PC-3 (cell line): ENCODE measurements around the gene PTGIS. TPM values are rescaled to one million over a fixed set of nuclear protein-coding genes. Genes with fewer than 3 reads are reported as not detected.

Experiments
- ATAC-seq: fragments of 200-7000 bp; cut with Tn5 transposase; 2 replicates; pipeline ENCODE4 v1.9.1; 2020; ENCODE audit warnings: mild to moderate bottlenecking, moderate library complexity
- BruUV-seq: library from RNA; stranded (reverse); fragments of 400-500 nt; replicated peaks from 2 replicates; lab custom pipeline; 2021; lab: Mats Ljungman, UMichigan
- CTCF ChIA-PET: fragments of 300-600 bp; sonication (Branson Sonifier 250); formaldehyde crosslinking; loops from one replicate; lab custom pipeline; 2022; ENCODE audit warnings: antibody characterized with exemption; lab: Charles Lee
- POLR2A ChIA-PET: fragments of 300-600 bp; sonication (Branson Sonifier 250); formaldehyde crosslinking; loops from one replicate; lab custom pipeline; 2022; ENCODE audit warnings: antibody characterized with exemption; ENCODE audit not compliant: unreplicated experiment; lab: Charles Lee
- DNase-seq: peaks from one replicate; pipeline ENCODE4 v3.0.0-alpha.2; 2015
- H2AFZ ChIP-seq: fragments of 300-600 bp; sonication (generic); 2 replicates; pipeline ENCODE4 v1.6.0; 2016; ENCODE audit warnings: antibody characterized with exemption, low read length
- H3F3A ChIP-seq: fragments of 300-600 bp; sonication (generic); one replicate; pipeline ENCODE4 v1.6.0; 2017; ENCODE audit warnings: antibody characterized with exemption, low read length, control low read depth, mild to moderate bottlenecking; ENCODE audit not compliant: unreplicated experiment
- H3K27ac ChIP-seq: fragments of 300-600 bp; sonication (generic); 2 replicates; pipeline ENCODE4 v1.5.1; 2016; ENCODE audit warnings: mild to moderate bottlenecking, low read length
- H3K27me3 ChIP-seq: fragments of 300-600 bp; sonication (generic); 2 replicates; pipeline ENCODE4 v1.6.1; 2016; ENCODE audit warnings: low read length, mixed read lengths
- H3K36me3 ChIP-seq: fragments of 300-600 bp; sonication (generic); 2 replicates; pipeline ENCODE4 v1.6.1; 2016; ENCODE audit warnings: low read depth, mixed run types, low read length, mixed read lengths
- H3K4me1 ChIP-seq: fragments of 300-600 bp; sonication (generic); 2 replicates; pipeline ENCODE4 v1.5.1; 2016; ENCODE audit warnings: low read length; ENCODE audit not compliant: insufficient read depth
- H3K4me2 ChIP-seq: fragments of 300-600 bp; sonication (generic); 2 replicates; pipeline ENCODE4 v1.6.0; 2016; ENCODE audit warnings: low read length
- H3K4me3 ChIP-seq: fragments of 300-600 bp; sonication (generic); 2 replicates; pipeline ENCODE4 v1.5.1; 2016; ENCODE audit warnings: mild to moderate bottlenecking, low read length, mixed read lengths
- H3K79me2 ChIP-seq: fragments of 300-600 bp; sonication (generic); 2 replicates; pipeline ENCODE4 v1.6.1; 2017; ENCODE audit warnings: low read length, mixed read lengths
- H3K9ac ChIP-seq: fragments of 300-600 bp; sonication (generic); 2 replicates; pipeline ENCODE4 v1.6.0; 2016; ENCODE audit warnings: mild to moderate bottlenecking, low read length
- H3K9me2 ChIP-seq: fragments of 300-600 bp; sonication (generic); replicated peaks from 2 replicates; pipeline ENCODE4 v1.6.1; 2016; ENCODE audit warnings: mixed run types, low read length, mixed read lengths
- H3K9me3 ChIP-seq: fragments of 300-600 bp; sonication (generic); 2 replicates; pipeline ENCODE4 v1.6.1; 2016; ENCODE audit warnings: low read length, mixed read lengths
- H4K20me1 ChIP-seq: fragments of 300-600 bp; sonication (generic); 2 replicates; pipeline ENCODE4 v1.6.1; 2016; ENCODE audit warnings: low read length, mixed read lengths
- EZH2 ChIP-seq: fragments of 300-600 bp; sonication (generic); IDR thresholded peaks from one replicate; pipeline ENCODE4 v1.6.1; 2017; ENCODE audit warnings: antibody characterized with exemption, mild to moderate bottlenecking, low read length; ENCODE audit not compliant: unreplicated experiment
- EZH2phosphoT487 ChIP-seq: fragments of 300-600 bp; sonication (generic); IDR thresholded peaks from 2 replicates; pipeline ENCODE4 v1.6.1; 2018; ENCODE audit warnings: mild to moderate bottlenecking, antibody characterized with exemption, low read length, borderline replicate concordance
- intact Hi-C: fragments of 100-400 bp; cut with micrococcal nuclease; formaldehyde crosslinking; loops from 2 replicates; pipeline ENCODE4 v1.9.0; 2023
- total RNA-seq: library from RNA; depleted of rRNA; stranded (reverse); fragments of >200 nt; gene quantifications from 2 replicates; pipeline ENCODE4 v1.2.3, GENCODE V29; 2014
- TF ChIP-seq, protein P1 (sequence below): fragments of 300-600 bp; sonication (generic); conservative IDR thresholded peaks from 2 replicates; pipeline ENCODE4 v1.5.1; 2017; ENCODE audit warnings: antibody characterized with exemption, low read depth, mild to moderate bottlenecking, low read length

The PTGIS gene
- total RNA-seq, 1 experiment from 2014 or later: 0.18 TPM

DNA sequence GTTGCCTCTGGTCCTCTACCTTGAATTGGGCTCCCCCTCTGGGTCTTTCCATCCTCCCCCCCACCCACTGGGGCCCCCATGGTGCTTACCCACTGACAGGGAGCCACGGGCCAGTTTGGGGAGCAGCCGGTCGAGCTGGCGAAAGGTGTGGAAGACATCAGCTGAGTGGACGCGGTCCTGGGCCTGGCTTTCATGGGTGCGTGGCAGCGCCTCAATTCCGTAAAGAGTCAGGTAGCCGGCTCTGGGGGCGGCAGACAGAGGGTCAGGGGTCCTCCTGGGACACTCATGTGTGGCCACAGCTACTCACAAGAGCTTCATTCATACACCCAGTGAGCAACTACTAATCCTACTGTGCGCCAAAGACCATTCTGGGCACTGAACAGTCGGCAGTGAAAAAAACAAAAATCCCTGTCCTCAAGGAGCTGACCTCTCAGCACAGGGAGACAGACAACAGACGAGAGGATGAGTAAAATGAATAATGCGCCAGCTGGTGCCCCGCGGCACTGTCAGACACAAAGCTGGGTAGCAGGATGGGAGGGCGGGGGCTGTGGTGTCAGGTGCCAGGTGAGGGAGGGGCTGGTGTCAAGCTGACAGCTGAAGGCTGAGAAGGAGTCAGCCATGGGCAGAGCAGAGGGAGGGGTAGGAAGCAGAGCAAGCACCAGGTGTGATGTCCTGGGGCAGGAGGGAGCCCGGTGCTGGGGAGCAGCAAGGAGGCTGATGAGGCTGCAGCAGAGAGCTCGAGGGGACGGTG, 28.3 kb downstream of the PTGIS start:
- H3K4me3 ChIP-seq: no peak overlapping the region
- no peaks in the 10 kb centered on the region for H3K27me3 ChIP-seq

GRCh38 chr20:49538950-49539349, 29.0 kb downstream of the PTGIS start:
- ChIA-PET POLR2A (no interaction called here), CTCF (interaction anchor here (0.5 kb wide), 1 partner anchor 219 kb away, joined by 10 read pairs; no protein-coding TSS in a partner anchor)
- BruUV-seq: no TSS peak
- ATAC-seq (no peak), DNase-seq (no peak)
- TF ChIP-seq EZH2phosphoT487 (no peak), EZH2 (no peak)
- Histone ChIP-seq H3K4me2 (no peak overlapping the region), H3K27me3 (no peaks in the 10 kb centered on the region), H3K9ac (no peak overlapping the region), H4K20me1 (no peaks in the 10 kb centered on the region), H3K36me3 (no peaks in the 10 kb centered on the region), H3K4me3 (no peak overlapping the region), H2AFZ (no peak overlapping the region), H3K4me1 (peaks cover 10% of the 10 kb centered on the region), H3K9me2 (no peaks in the 10 kb centered on the region), H3K9me3 (no peaks in the 10 kb centered on the region), H3K79me2 (no peaks in the 10 kb centered on the region), H3F3A (no peaks in the 10 kb centered on the region), H3K27ac (no peak overlapping the region)
- intact Hi-C loops: no loop called here

More for the DNA sequence above, 28.3 kb downstream of the PTGIS start:
- Histone ChIP-seq H2AFZ (no peak overlapping the region), H3F3A (no peaks in the 10 kb centered on the region), H4K20me1 (no peaks in the 10 kb centered on the region), H3K79me2 (no peaks in the 10 kb centered on the region), H3K36me3 (no peaks in the 10 kb centered on the region), H3K4me2 (no peak overlapping the region), H3K9me2 (no peaks in the 10 kb centered on the region), H3K9ac (no peak overlapping the region), H3K9me3 (no peaks in the 10 kb centered on the region), H3K4me1 (peaks cover 8% of the 10 kb centered on the region), H3K27ac (no peak overlapping the region)
- intact Hi-C loops: loop anchor here (5.0 kb wide), 1 partner anchor 308 kb away; no protein-coding TSS in a partner anchor
- ChIA-PET CTCF (interaction anchor here (0.5 kb wide), 1 partner anchor 218 kb away, joined by 10 read pairs; no protein-coding TSS in a partner anchor), POLR2A (no interaction called here)
- ATAC-seq (no peak), DNase-seq (no peak)
- TF ChIP-seq EZH2phosphoT487: no peak
- TF ChIP-seq, protein P1, sequence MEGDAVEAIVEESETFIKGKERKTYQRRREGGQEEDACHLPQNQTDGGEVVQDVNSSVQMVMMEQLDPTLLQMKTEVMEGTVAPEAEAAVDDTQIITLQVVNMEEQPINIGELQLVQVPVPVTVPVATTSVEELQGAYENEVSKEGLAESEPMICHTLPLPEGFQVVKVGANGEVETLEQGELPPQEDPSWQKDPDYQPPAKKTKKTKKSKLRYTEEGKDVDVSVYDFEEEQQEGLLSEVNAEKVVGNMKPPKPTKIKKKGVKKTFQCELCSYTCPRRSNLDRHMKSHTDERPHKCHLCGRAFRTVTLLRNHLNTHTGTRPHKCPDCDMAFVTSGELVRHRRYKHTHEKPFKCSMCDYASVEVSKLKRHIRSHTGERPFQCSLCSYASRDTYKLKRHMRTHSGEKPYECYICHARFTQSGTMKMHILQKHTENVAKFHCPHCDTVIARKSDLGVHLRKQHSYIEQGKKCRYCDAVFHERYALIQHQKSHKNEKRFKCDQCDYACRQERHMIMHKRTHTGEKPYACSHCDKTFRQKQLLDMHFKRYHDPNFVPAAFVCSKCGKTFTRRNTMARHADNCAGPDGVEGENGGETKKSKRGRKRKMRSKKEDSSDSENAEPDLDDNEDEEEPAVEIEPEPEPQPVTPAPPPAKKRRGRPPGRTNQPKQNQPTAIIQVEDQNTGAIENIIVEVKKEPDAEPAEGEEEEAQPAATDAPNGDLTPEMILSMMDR: no peak
- TF ChIP-seq EZH2: no peak
- BruUV-seq: no TSS peak

DNA sequence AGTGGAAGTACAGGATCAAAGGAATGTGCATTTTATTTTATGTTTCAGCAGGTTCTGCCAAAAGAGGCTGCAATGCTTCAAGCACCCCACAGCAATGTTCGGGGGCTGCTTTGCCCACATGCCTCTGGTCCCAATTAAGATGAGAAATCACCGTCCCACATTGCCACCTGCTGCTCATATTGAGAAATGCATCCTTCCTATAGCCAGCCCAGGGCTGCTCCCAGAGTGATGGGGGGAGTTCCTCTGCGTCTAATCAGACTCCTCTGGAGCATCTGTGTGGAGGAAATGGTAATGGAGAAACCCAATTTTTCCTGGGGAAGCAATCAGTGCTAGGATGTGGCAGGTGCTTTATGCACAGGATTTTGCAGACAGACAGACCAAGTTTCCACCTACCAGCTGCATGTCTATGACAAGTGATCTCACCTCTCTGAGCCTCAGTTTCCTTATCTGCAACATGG, 33.7 kb downstream of the PTGIS start:
- Histone ChIP-seq H3K9ac (no peak overlapping the region), H3K9me3 (no peaks in the 10 kb centered on the region), H3K36me3 (no peaks in the 10 kb centered on the region), H3K79me2 (no peaks in the 10 kb centered on the region), H3K27me3 (peaks cover 15% of the 10 kb centered on the region), H3K4me3 (no peak overlapping the region), H3K9me2 (no peaks in the 10 kb centered on the region), H3K27ac (no peak overlapping the region), H2AFZ (no peak overlapping the region), H3F3A (no peaks in the 10 kb centered on the region), H3K4me1 (peaks cover 14% of the 10 kb centered on the region), H3K4me2 (no peak overlapping the region), H4K20me1 (no peaks in the 10 kb centered on the region)
- intact Hi-C loops: loop anchor here (1.0 kb wide), 2 partner anchors 200 to 288 kb away; no protein-coding TSS in a partner anchor
- BruUV-seq: no TSS peak
- TF ChIP-seq EZH2phosphoT487: no peak
- TF ChIP-seq, protein P1: peak; percentile 98
- CTCF ChIA-PET: no interaction called here
- DNase-seq: peak; percentile 88
- peak; percentile 85 for ATAC-seq
- POLR2A ChIA-PET: no interaction called here
